Measurements from ENCODE around the gene STAT4. TPM values are rescaled to one million over a fixed set of nuclear protein-coding genes. Genes with fewer than 3 reads are reported as not detected.

Gene STAT4
- polyA plus RNA-seq, 1 of the 3 experiments (the other 2 are of a cell fraction), result 0.12 TPM

GRCh38 chr2:191031256-191031655, 119.5 kb downstream of the STAT4 start:
- Histone ChIP-seq H3K27ac (ENCODE audit: low read depth in 2 of 2, low read length in 1 of 2) (no peak overlapping the region), H3F3A (replicated peaks; ENCODE audit: insufficient read depth) (no peaks in the 10 kb centered on the region), H3K36me3 (replicated peaks in 1 of 2; ENCODE audit: control insufficient read depth in 1 of 2, insufficient read depth in 2 of 2, low read length in 1 of 2) (no peaks in the 10 kb centered on the region), H3K4me1 (ENCODE audit: control insufficient read depth in 1 of 2, insufficient read depth in 2 of 2, low read depth in 1 of 2, low read length in 1 of 2) (no peaks in the 10 kb centered on the region; a peak in 1 of 4 replicates), H3K4me3 (ENCODE audit: low read depth in 2 of 2, low read length in 1 of 2) (no peak overlapping the region), H4K20me1 (ENCODE audit: insufficient read depth) (no peaks in the 10 kb centered on the region), H2AFZ (ENCODE audit: low read depth) (no peak overlapping the region), H3K9me2 (no peaks in the 10 kb centered on the region), H3K79me2 (ENCODE audit: insufficient read depth) (no peaks in the 10 kb centered on the region), H3K9me3 (no peaks in the 10 kb centered on the region), H3K27me3 (ENCODE audit: insufficient read depth) (no peaks in the 10 kb centered on the region), H3K4me2 (no peak overlapping the region), H3K9ac (no peak overlapping the region)
- ChIA-PET POLR2A (no interaction called here), CTCF (interaction anchor here (0.6 to 0.7 kb wide), 2 partner anchors 181 to 679 kb away, joined by 3 read pairs; no protein-coding TSS in a partner anchor)
- DNase-seq, result no peak
- TF ChIP-seq RCOR1 (IDR thresholded peaks at IDR 0.05; ENCODE audit: low read length) (no peak), GATA2 (CRISPR knock-in tag; IDR thresholded peaks at IDR 0.05) (no peak)
- 90% methylated on average over 2 of the region's 2 CpGs for WGBS (ENCODE audit: low lambda C conversion rate)

GRCh38 chr2:191030521-191031154, 120.2 kb downstream of the STAT4 start:
- CTCF ChIA-PET, result interaction anchor here (0.7 to 1.4 kb wide), 4 partner anchors 20 to 678 kb away, joined by 3 to 4 read pairs (median 4); no protein-coding TSS in a partner anchor
- no peak overlapping the region; the same call in 1 of the 2 replicates for H3K4me2 ChIP-seq
- no peak overlapping the region for H3K27ac ChIP-seq (ENCODE audit: low read depth in 2 of 2, low read length in 1 of 2)
- no peaks in the 10 kb centered on the region for H4K20me1 ChIP-seq (ENCODE audit: insufficient read depth)
- no peaks in the 10 kb centered on the region for H3K27me3 ChIP-seq (ENCODE audit: insufficient read depth)
- no peaks in the 10 kb centered on the region for H3K9me3 ChIP-seq
- no peak overlapping the region for H3K9ac ChIP-seq
- no peaks in the 10 kb centered on the region for H3K36me3 ChIP-seq (replicated peaks in 1 of 2; ENCODE audit: control insufficient read depth in 1 of 2, insufficient read depth in 2 of 2, low read length in 1 of 2)
- 0 out of 2 replicates have a peak overlapping the region, but pooled peaks have one; percentile 3 for H2AFZ ChIP-seq (ENCODE audit: low read depth)
- TF ChIP-seq, protein P1, sequence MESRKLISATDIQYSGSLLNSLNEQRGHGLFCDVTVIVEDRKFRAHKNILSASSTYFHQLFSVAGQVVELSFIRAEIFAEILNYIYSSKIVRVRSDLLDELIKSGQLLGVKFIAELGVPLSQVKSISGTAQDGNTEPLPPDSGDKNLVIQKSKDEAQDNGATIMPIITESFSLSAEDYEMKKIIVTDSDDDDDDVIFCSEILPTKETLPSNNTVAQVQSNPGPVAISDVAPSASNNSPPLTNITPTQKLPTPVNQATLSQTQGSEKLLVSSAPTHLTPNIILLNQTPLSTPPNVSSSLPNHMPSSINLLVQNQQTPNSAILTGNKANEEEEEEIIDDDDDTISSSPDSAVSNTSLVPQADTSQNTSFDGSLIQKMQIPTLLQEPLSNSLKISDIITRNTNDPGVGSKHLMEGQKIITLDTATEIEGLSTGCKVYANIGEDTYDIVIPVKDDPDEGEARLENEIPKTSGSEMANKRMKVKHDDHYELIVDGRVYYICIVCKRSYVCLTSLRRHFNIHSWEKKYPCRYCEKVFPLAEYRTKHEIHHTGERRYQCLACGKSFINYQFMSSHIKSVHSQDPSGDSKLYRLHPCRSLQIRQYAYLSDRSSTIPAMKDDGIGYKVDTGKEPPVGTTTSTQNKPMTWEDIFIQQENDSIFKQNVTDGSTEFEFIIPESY (IDR thresholded peaks at IDR 0.05; ENCODE audit: borderline replicate concordance, low read depth), result no peak
- TF ChIP-seq USF2 (IDR thresholded peaks at IDR 0.05; ENCODE audit: borderline replicate concordance, low read depth, low read length) (no peak), SMC3 (IDR thresholded peaks at IDR 0.05; ENCODE audit: low read depth, low read length) (peak; percentile 76), CTCF (IDR thresholded peaks at IDR 0.05) (peak; percentile 73), EZH2phosphoT487 (IDR thresholded peaks at IDR 0.05; ENCODE audit: borderline replicate concordance, low read depth) (no peak), FOSL2 (IDR thresholded peaks at IDR 0.05; ENCODE audit: borderline replicate concordance, low read depth) (no peak), TAF1 (IDR thresholded peaks at IDR 0.05; ENCODE audit: borderline replicate concordance, low read depth, low read length) (no peak), YY1 (IDR thresholded peaks at IDR 0.05; ENCODE audit: low read depth) (no peak), TCF12 (IDR thresholded peaks at IDR 0.05) (no peak), MAX (IDR thresholded peaks at IDR 0.05; ENCODE audit: low read depth) (no peak), TEAD4 (IDR thresholded peaks at IDR 0.05; ENCODE audit: borderline replicate concordance, insufficient read depth) (no peak), FOXJ3 (CRISPR knock-in tag; IDR thresholded peaks at IDR 0.05) (no peak), ELF1 (IDR thresholded peaks at IDR 0.05) (no peak), SIN3A (IDR thresholded peaks at IDR 0.05; ENCODE audit: borderline replicate concordance, low read depth, low read length) (no peak), NFIC (IDR thresholded peaks at IDR 0.05; ENCODE audit: borderline replicate concordance) (no peak), EP300 (IDR thresholded peaks at IDR 0.05; ENCODE audit: borderline replicate concordance in 1 of 2, low read depth in 1 of 2, low read length in 1 of 2) (no peak), RXRA (IDR thresholded peaks at IDR 0.05; ENCODE audit: borderline replicate concordance, low read depth) (no peak), RFX5 (IDR thresholded peaks at IDR 0.05; ENCODE audit: low read length) (no peak; the same call in 1 of the 2 replicates), GATA2 (CRISPR knock-in tag; IDR thresholded peaks at IDR 0.05) (no peak), RAD21 (IDR thresholded peaks at IDR 0.05; ENCODE audit: low read length) (peak; percentile 74)
- H3K79me2 ChIP-seq (ENCODE audit: insufficient read depth), result no peaks in the 10 kb centered on the region
- POLR2A ChIA-PET, result no interaction called here
- no peaks in the 10 kb centered on the region; a peak in 1 of 4 replicates for H3K4me1 ChIP-seq (ENCODE audit: control insufficient read depth in 1 of 2, insufficient read depth in 2 of 2, low read depth in 1 of 2, low read length in 1 of 2)
- no peak overlapping the region; a peak in 1 of 4 replicates for H3K4me3 ChIP-seq (ENCODE audit: low read depth in 2 of 2, low read length in 1 of 2)
- no peaks in the 10 kb centered on the region for H3F3A ChIP-seq (replicated peaks; ENCODE audit: insufficient read depth)
- H3K9me2 ChIP-seq, result no peaks in the 10 kb centered on the region
- WGBS (ENCODE audit: low lambda C conversion rate), result 44% methylated on average over 8 of the region's 8 CpGs
- DNase-seq, result peak; percentile 57
